ENCODE results near the gene TOMM20L. TPM values are rescaled to one million over a fixed set of nuclear protein-coding genes. Genes with fewer than 3 reads are reported as not detected.

The TOMM20L gene
- total RNA-seq, 1 experiment from 2014 or later: not detected

DNA sequence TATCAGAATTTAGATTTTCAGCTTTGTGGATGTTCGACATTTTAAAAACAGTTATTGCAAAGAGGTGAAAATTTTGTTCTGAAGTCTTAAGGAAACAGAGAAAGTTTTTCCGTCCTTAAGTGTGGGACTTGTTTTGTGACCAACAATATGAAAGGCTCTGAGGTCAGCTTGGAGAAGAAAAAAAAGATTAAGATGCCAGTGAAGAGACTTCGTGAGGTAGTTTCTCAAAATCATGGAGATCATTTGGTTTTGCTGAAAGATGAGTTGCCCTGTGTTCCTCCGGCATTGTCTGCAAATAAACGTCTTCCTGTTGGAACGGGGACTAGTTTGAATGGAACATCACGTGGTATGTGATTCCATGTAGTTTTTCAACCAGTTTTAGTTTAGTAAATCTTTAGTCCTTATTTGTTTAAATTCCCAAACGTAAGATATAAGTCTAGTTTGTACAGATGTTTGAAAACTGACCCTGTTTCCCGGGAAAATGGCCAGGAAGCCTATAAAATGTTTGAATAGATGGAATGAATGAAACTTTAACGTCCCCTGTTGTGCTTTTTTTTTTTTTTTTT, 32.5 kb downstream of the TOMM20L start:
- H3K79me1 ChIP-seq (ENCODE audit: insufficient read depth, low read depth, low read length, poor library complexity, severe bottlenecking): no peaks in the 10 kb centered on the region
- peak overlapping the region; percentile 94 to 96 for H3K4me3 Mint-ChIP-seq
- no peak overlapping the region for H2BK12ac ChIP-seq (ENCODE audit: insufficient read length, low read depth, low read length)
- no peak overlapping the region for H3T11ph ChIP-seq (ENCODE audit: low read length)
- no peak overlapping the region for H2BK120ac ChIP-seq (ENCODE audit: low read depth, low read length, poor library complexity, severe bottlenecking)
- H2BK15ac ChIP-seq (ENCODE audit: low read depth, low read length): no peak overlapping the region
- H2BK5ac ChIP-seq (ENCODE audit: insufficient read length, low read length): no peak overlapping the region
- peak overlapping the region; percentile 88 for H3K4me2 ChIP-seq (ENCODE audit: insufficient read depth, insufficient read length, low read length)
- H4K20me1 ChIP-seq (ENCODE audit: control insufficient read depth, insufficient read depth, insufficient read length): no peaks in the 10 kb centered on the region
- H3K9me3 ChIP-seq (ENCODE audit: control insufficient read depth, low read depth, low read length): no peaks in the 10 kb centered on the region
- peak overlapping the region; percentile 95 to 96 (median 96); a peak in 4 of 7 replicates for H3K27ac Mint-ChIP-seq
- no peaks in the 10 kb centered on the region for H3K27me3 ChIP-seq (ENCODE audit: insufficient read depth, low read length)
- H3K79me2 ChIP-seq (ENCODE audit: insufficient read depth, low read length): peaks cover 2% of the 10 kb centered on the region; the same call in 1 of the 2 replicates
- no peak overlapping the region for H4K8ac ChIP-seq (replicated peaks; ENCODE audit: insufficient read length, low read depth, low read length)
- H3K23ac ChIP-seq (ENCODE audit: insufficient read length, low read depth, low read length): no peak overlapping the region
- H3K9ac ChIP-seq (ENCODE audit: extremely low read depth, insufficient read length, low read length): peak overlapping the region; percentile 60
- H3K56ac ChIP-seq (ENCODE audit: insufficient read length, low read depth, low read length): no peak overlapping the region
- no peak overlapping the region for H2AK5ac ChIP-seq (ENCODE audit: insufficient read length, low read length)
- peaks cover 5% of the 10 kb centered on the region for H3K23me2 ChIP-seq (ENCODE audit: insufficient read length, low read depth, low read length, poor library complexity, severe bottlenecking)
- H2AFZ ChIP-seq (ENCODE audit: low read length): no peak overlapping the region
- H3K9me3 Mint-ChIP-seq: no peaks in the 10 kb centered on the region
- no peak overlapping the region for H2BK20ac ChIP-seq (ENCODE audit: low read depth, low read length, poor library complexity, severe bottlenecking)
- H3K27me3 Mint-ChIP-seq (ENCODE audit: low read depth): no peaks in the 10 kb centered on the region
- no CpG with 5 or more reads among the region's 10 CpGs for WGBS (ENCODE audit: extremely low coverage, insufficient read length, low lambda C conversion rate)
- H3K4me1 ChIP-seq (ENCODE audit: insufficient read depth, low read length): no peaks in the 10 kb centered on the region
- H4K91ac ChIP-seq (ENCODE audit: insufficient read length, low read depth, low read length): no peak overlapping the region
- H3K27ac ChIP-seq (ENCODE audit: insufficient read length, low read depth, low read length): no peak overlapping the region
- H3K4ac ChIP-seq (ENCODE audit: low read depth, low read length): no peak overlapping the region
- TF ChIP-seq, protein P1, sequence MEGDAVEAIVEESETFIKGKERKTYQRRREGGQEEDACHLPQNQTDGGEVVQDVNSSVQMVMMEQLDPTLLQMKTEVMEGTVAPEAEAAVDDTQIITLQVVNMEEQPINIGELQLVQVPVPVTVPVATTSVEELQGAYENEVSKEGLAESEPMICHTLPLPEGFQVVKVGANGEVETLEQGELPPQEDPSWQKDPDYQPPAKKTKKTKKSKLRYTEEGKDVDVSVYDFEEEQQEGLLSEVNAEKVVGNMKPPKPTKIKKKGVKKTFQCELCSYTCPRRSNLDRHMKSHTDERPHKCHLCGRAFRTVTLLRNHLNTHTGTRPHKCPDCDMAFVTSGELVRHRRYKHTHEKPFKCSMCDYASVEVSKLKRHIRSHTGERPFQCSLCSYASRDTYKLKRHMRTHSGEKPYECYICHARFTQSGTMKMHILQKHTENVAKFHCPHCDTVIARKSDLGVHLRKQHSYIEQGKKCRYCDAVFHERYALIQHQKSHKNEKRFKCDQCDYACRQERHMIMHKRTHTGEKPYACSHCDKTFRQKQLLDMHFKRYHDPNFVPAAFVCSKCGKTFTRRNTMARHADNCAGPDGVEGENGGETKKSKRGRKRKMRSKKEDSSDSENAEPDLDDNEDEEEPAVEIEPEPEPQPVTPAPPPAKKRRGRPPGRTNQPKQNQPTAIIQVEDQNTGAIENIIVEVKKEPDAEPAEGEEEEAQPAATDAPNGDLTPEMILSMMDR (conservative IDR thresholded peaks at IDR 0.05): no peak
- peaks cover 9 to 25% (median 24%) of the 10 kb centered on the region in 3 experiments for H3K36me3 Mint-ChIP-seq (ENCODE audit: insufficient read depth in 1 of 3, low read depth in 3 of 3)
- H4K5ac ChIP-seq (ENCODE audit: insufficient read length, low read depth, low read length): no peak overlapping the region
- no peak overlapping the region for H3K18ac ChIP-seq (ENCODE audit: insufficient read length, low read depth, low read length)
- H3K4me1 Mint-ChIP-seq: peaks cover 11 to 16% of the 10 kb centered on the region in 2 experiments
- DNase-seq: no peak
- H3K14ac ChIP-seq (ENCODE audit: insufficient read depth, low read length): no peak overlapping the region
